ENCODE results near the gene MMP7. TPM values are rescaled to one million over a fixed set of nuclear protein-coding genes. Genes with fewer than 3 reads are reported as not detected.

The MMP7 gene
- total RNA-seq, 1 experiment from 2014 or later = 0.61 TPM

DNA sequence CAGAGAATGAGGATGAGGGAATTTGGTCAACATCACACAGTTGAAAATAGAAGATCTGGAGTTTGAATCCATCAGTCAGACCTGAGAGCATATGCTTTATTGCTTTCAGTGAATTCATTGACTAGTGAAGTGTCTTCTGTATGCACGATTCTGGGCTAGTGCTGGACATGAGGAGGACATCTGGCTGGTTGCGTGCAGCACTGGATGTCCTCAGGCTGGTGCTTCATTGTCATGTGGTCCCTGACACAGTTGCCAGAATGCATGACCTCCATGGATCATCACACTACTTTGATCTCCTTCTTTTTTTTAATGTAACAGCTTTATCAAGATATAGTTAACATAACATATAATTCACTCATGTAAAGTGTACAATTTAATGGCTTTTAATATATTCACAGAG is 44.5 kb upstream of the MMP7 start:
- intact Hi-C loops (cut with micrococcal nuclease) = no loop called here
- H3K36me3 ChIP-seq (ENCODE audit: control insufficient read depth in 1 of 2, insufficient read depth in 2 of 2, low read length in 2 of 2) = no peaks in the 10 kb centered on the region
- ChIA-PET CTCF (no interaction called here), POLR2A (no interaction called here), RAD21 (ENCODE audit: low non-redundant PET in 1 of 2, low total read pairs in 2 of 2, uncharacterized antibody in 2 of 2, unreplicated experiment in 2 of 2) (no interaction called here)
- BruUV-seq (replicated peaks) = no TSS peak
- H3K27me3 ChIP-seq (ENCODE audit: insufficient read depth, low read length) = no peaks in the 10 kb centered on the region
- H4K20me1 ChIP-seq (ENCODE audit: insufficient read depth) = no peaks in the 10 kb centered on the region
- no peak overlapping the region for H2AFZ ChIP-seq (ENCODE audit: low read depth, low read length, poor library complexity, severe bottlenecking)
- no peaks in the 10 kb centered on the region for H3K79me2 ChIP-seq (ENCODE audit: insufficient read depth, low read length)
- H3K9ac ChIP-seq (ENCODE audit: low read length) = no peak overlapping the region
- H3K4me1 ChIP-seq (ENCODE audit: control insufficient read depth in 1 of 2, insufficient read depth in 2 of 2, low read length in 2 of 2) = peaks cover 0 to 6% of the 10 kb centered on the region in 2 experiments; a peak in 2 of 4 replicates
- DNase-seq (ENCODE audit: low read depth, low spot score) (no peak), ATAC-seq (no peak)
- H3K4me2 ChIP-seq (ENCODE audit: low read length) = no peak overlapping the region
- H3K9me3 ChIP-seq (ENCODE audit: control insufficient read depth in 1 of 2, insufficient read depth in 1 of 2, low read depth in 1 of 2, low read length in 2 of 2) = no peaks in the 10 kb centered on the region; a peak in 1 of 4 replicates
- H3K9me2 ChIP-seq (ENCODE audit: insufficient read depth) = no peaks in the 10 kb centered on the region
- no peak overlapping the region for H3K4me3 ChIP-seq (replicated peaks in 1 of 2; ENCODE audit: low read depth in 1 of 2, low read length in 2 of 2)
- TF ChIP-seq EZH2phosphoT487 (IDR thresholded peaks at IDR 0.05; ENCODE audit: borderline replicate concordance) (no peak), EGR1 (IDR thresholded peaks at IDR 0.05; ENCODE audit: low read depth) (no peak), SP1 (IDR thresholded peaks at IDR 0.05; ENCODE audit: low read depth) (no peak)
- TF ChIP-seq, protein P1, sequence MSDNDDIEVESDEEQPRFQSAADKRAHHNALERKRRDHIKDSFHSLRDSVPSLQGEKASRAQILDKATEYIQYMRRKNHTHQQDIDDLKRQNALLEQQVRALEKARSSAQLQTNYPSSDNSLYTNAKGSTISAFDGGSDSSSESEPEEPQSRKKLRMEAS (IDR thresholded peaks at IDR 0.05) = no peak
- no peak overlapping the region for H3K27ac ChIP-seq (ENCODE audit: low read depth, low read length)

DNA sequence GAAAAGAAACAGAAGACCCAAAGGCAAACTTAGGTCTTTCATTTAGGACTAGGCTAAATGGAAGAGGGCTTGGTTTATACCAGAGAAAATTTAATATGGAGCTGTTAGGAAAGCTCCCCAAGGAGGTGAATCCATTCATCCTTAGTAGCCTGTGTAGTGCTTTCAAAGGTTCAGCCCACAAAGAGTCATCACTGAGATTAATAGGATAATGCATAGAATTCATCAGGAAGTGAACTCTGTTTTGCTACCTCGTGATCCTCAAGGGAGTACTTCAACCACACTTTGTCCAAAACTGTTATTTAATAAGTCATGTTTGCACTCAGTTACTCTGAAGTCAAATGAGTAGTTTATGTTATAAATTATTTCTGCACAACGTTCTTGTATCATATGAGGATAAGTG is 43.3 kb upstream of the MMP7 start:
- no peaks in the 10 kb centered on the region for H3K36me3 ChIP-seq (ENCODE audit: control insufficient read depth in 1 of 2, insufficient read depth in 2 of 2, low read length in 2 of 2)
- POLR2A ChIA-PET = no interaction called here
- DNase-seq (ENCODE audit: low read depth, low spot score) (no peak), ATAC-seq (no peak)
- CTCF ChIA-PET = no interaction called here
- no peaks in the 10 kb centered on the region for H3K9me2 ChIP-seq (ENCODE audit: insufficient read depth)
- no peaks in the 10 kb centered on the region; a peak in 1 of 4 replicates for H3K4me1 ChIP-seq (ENCODE audit: control insufficient read depth in 1 of 2, insufficient read depth in 2 of 2, low read length in 2 of 2)
- BruUV-seq (replicated peaks) = no TSS peak
- no peak overlapping the region for H3K4me2 ChIP-seq (ENCODE audit: low read length)
- H3K27me3 ChIP-seq (ENCODE audit: insufficient read depth, low read length) = no peaks in the 10 kb centered on the region
- no peaks in the 10 kb centered on the region for H4K20me1 ChIP-seq (ENCODE audit: insufficient read depth)
- H3K9me3 ChIP-seq (ENCODE audit: control insufficient read depth in 1 of 2, insufficient read depth in 1 of 2, low read depth in 1 of 2, low read length in 2 of 2) = no peaks in the 10 kb centered on the region; a peak in 1 of 4 replicates
- H3K9ac ChIP-seq (ENCODE audit: low read length) = no peak overlapping the region
- H2AFZ ChIP-seq (ENCODE audit: low read depth, low read length, poor library complexity, severe bottlenecking) = peak overlapping the region; percentile 32
- no peak overlapping the region for H3K4me3 ChIP-seq (replicated peaks in 1 of 2; ENCODE audit: low read depth in 1 of 2, low read length in 2 of 2)
- intact Hi-C loops (cut with micrococcal nuclease) = no loop called here
- no peak overlapping the region for H3K27ac ChIP-seq (ENCODE audit: low read depth, low read length)
- no peaks in the 10 kb centered on the region for H3K79me2 ChIP-seq (ENCODE audit: insufficient read depth, low read length)
- RAD21 ChIA-PET (ENCODE audit: low non-redundant PET in 1 of 2, low total read pairs in 2 of 2, uncharacterized antibody in 2 of 2, unreplicated experiment in 2 of 2) = no interaction called here
- no peak for TF ChIP-seq SRF (IDR thresholded peaks at IDR 0.05; ENCODE audit: low read depth)
- TF ChIP-seq RAD21 (IDR thresholded peaks at IDR 0.05; ENCODE audit: low read depth) = no peak
- TF ChIP-seq SIN3A (IDR thresholded peaks at IDR 0.05; ENCODE audit: low read depth) = no peak
- no peak for TF ChIP-seq ZFX (IDR thresholded peaks at IDR 0.05)
- no peak for TF ChIP-seq POLR2AphosphoS5 (IDR thresholded peaks at IDR 0.05; ENCODE audit: low read depth, low read length)
- TF ChIP-seq TCF7L2 (IDR thresholded peaks at IDR 0.05; ENCODE audit: borderline replicate concordance, extremely low read depth, insufficient read depth, insufficient read length) = no peak
- TF ChIP-seq EZH2phosphoT487 (IDR thresholded peaks at IDR 0.05; ENCODE audit: borderline replicate concordance) = no peak
- TF ChIP-seq ELF1 (IDR thresholded peaks at IDR 0.05; ENCODE audit: borderline replicate concordance, low read depth) = no peak
- TF ChIP-seq FOSL1 (IDR thresholded peaks at IDR 0.05; ENCODE audit: low read depth) = no peak
- no peak for TF ChIP-seq JUND (IDR thresholded peaks at IDR 0.05)
- no peak for TF ChIP-seq CBX3 (IDR thresholded peaks at IDR 0.05; ENCODE audit: low read depth)
- TF ChIP-seq, protein P2, sequence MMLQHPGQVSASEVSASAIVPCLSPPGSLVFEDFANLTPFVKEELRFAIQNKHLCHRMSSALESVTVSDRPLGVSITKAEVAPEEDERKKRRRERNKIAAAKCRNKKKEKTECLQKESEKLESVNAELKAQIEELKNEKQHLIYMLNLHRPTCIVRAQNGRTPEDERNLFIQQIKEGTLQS (IDR thresholded peaks at IDR 0.05) = no peak
- no peak for TF ChIP-seq EZH2 (IDR thresholded peaks at IDR 0.05)
- no peak for TF ChIP-seq CEBPB (IDR thresholded peaks at IDR 0.05; ENCODE audit: low read depth)
- TF ChIP-seq, protein P3, sequence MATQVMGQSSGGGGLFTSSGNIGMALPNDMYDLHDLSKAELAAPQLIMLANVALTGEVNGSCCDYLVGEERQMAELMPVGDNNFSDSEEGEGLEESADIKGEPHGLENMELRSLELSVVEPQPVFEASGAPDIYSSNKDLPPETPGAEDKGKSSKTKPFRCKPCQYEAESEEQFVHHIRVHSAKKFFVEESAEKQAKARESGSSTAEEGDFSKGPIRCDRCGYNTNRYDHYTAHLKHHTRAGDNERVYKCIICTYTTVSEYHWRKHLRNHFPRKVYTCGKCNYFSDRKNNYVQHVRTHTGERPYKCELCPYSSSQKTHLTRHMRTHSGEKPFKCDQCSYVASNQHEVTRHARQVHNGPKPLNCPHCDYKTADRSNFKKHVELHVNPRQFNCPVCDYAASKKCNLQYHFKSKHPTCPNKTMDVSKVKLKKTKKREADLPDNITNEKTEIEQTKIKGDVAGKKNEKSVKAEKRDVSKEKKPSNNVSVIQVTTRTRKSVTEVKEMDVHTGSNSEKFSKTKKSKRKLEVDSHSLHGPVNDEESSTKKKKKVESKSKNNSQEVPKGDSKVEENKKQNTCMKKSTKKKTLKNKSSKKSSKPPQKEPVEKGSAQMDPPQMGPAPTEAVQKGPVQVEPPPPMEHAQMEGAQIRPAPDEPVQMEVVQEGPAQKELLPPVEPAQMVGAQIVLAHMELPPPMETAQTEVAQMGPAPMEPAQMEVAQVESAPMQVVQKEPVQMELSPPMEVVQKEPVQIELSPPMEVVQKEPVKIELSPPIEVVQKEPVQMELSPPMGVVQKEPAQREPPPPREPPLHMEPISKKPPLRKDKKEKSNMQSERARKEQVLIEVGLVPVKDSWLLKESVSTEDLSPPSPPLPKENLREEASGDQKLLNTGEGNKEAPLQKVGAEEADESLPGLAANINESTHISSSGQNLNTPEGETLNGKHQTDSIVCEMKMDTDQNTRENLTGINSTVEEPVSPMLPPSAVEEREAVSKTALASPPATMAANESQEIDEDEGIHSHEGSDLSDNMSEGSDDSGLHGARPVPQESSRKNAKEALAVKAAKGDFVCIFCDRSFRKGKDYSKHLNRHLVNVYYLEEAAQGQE (IDR thresholded peaks at IDR 0.05; ENCODE audit: low read depth) = no peak
- TF ChIP-seq ZNF274 (IDR thresholded peaks at IDR 0.05; ENCODE audit: low read depth, low read length) = no peak
- no peak for TF ChIP-seq YY1 (IDR thresholded peaks at IDR 0.05; ENCODE audit: extremely low read depth, insufficient replicate concordance, low read depth, low read length)
- no peak for TF ChIP-seq SP1 (IDR thresholded peaks at IDR 0.05; ENCODE audit: low read depth)
